Measurements from ENCODE around the gene ZNHIT1. TPM values are rescaled to one million over a fixed set of nuclear protein-coding genes. Genes with fewer than 3 reads are reported as not detected.

Gene ZNHIT1
- total RNA-seq (2022; extraction: Qiagen RNA extraction), result 69.7 to 103 TPM (median 87.4 TPM) in 5 replicates

GRCh38 chr7:101217388-101218235 lies at the start of gene ZNHIT1, which contains the start of gene PLOD3:
Gene ZNHIT1, plus strand, starts transcription at chr7:101218165. Its CDS starts 31 bp downstream, at chr7:101218196.
Gene PLOD3, minus strand, starts transcription at chr7:101217581. Its CDS starts 307 bp downstream, at chr7:101217274.

GRCh38 chr7:101180130-101180755 lies 37.7 kb upstream of the ZNHIT1 start, which contains the start of gene NAT16:
Gene NAT16, minus strand, starts transcription at chr7:101180293. Its CDS starts 5,486 bp downstream, at chr7:101174807.

GRCh38 chr7:101200862-101201599 lies 16.9 kb upstream of the ZNHIT1 start, which contains the start of gene MOGAT3:
Gene MOGAT3, minus strand, starts transcription at chr7:101201036. Its CDS starts 182 bp downstream, at chr7:101200854.

GRCh38 chr7:101237206-101238067 lies 19.5 kb downstream of the ZNHIT1 start, which contains the start of gene CLDN15:
Gene CLDN15, minus strand, starts transcription at chr7:101237802. Its CDS starts 221 bp downstream, at chr7:101237581.

GRCh38 chr7:101244375-101245146 lies 26.6 kb downstream of the ZNHIT1 start, which contains the start of gene FIS1:
Gene FIS1, minus strand, starts transcription at chr7:101245081. Its CDS starts 77 bp downstream, at chr7:101245004.

Other genes with a start within 250 kb of the ZNHIT1 start
- 12.5 to 23.4 TPM (median 19.2 TPM) in 5 replicates for gene MUC12, start 248.6 kb upstream of the ZNHIT1 start, total RNA-seq (2022; extraction: Qiagen RNA extraction)
- 0.02 to 0.11 TPM (median 0.02 TPM) in 5 replicates for gene MUC17, start 198.1 kb upstream of the ZNHIT1 start, total RNA-seq (2022; extraction: Qiagen RNA extraction)
- gene TRIM56, start 132.7 kb upstream of the ZNHIT1 start, total RNA-seq (2022; extraction: Qiagen RNA extraction), result 12.4 to 15.5 TPM (median 13.1 TPM) in 5 replicates
- 1,708 to 2,057 TPM (median 1,848 TPM) in 5 replicates for gene SERPINE1, start 91.1 kb upstream of the ZNHIT1 start, total RNA-seq (2022; extraction: Qiagen RNA extraction)
- 146 to 161 TPM (median 152 TPM) in 5 replicates for gene AP1S1, start 63.7 kb upstream of the ZNHIT1 start, total RNA-seq (2022; extraction: Qiagen RNA extraction)
- 11.1 to 31.9 TPM (median 20.1 TPM) in 5 replicates for gene VGF, start 52.6 kb upstream of the ZNHIT1 start, total RNA-seq (2022; extraction: Qiagen RNA extraction)
- gene NAT16, start 37.9 kb upstream of the ZNHIT1 start, total RNA-seq (2022; extraction: Qiagen RNA extraction), result 0.13 to 0.19 TPM (median 0.15 TPM) in 5 replicates
- gene MOGAT3, start 17.1 kb upstream of the ZNHIT1 start, total RNA-seq (2022; extraction: Qiagen RNA extraction), result not detected in 5 replicates
- 68.9 to 89.2 TPM (median 82.6 TPM) in 5 replicates for gene PLOD3, start 584 bp upstream of the ZNHIT1 start, total RNA-seq (2022; extraction: Qiagen RNA extraction)
- 7.0 to 12.8 TPM (median 10.9 TPM) in 5 replicates for gene CLDN15, start 19.6 kb downstream of the ZNHIT1 start, total RNA-seq (2022; extraction: Qiagen RNA extraction)
- gene FIS1, start 26.9 kb downstream of the ZNHIT1 start, total RNA-seq (2022; extraction: Qiagen RNA extraction), result 129 to 149 TPM (median 142 TPM) in 5 replicates
- 48.2 to 53.5 TPM (median 52.8 TPM) in 5 replicates for gene IFT22, start 103.6 kb downstream of the ZNHIT1 start, total RNA-seq (2022; extraction: Qiagen RNA extraction)
- 0.44 to 0.74 TPM (median 0.52 TPM) in 5 replicates for gene COL26A1, start 144.7 kb downstream of the ZNHIT1 start, total RNA-seq (2022; extraction: Qiagen RNA extraction)